Measurements from ENCODE around the gene DISC1. TPM values are rescaled to one million over a fixed set of nuclear protein-coding genes. Genes with fewer than 3 reads are reported as not detected.

DISC1 gene
- total RNA-seq, 1 donor from 2014 or later = 16.0 TPM

- intact Hi-C loops (cut with DNase I) = no loop called here
- Histone ChIP-seq H3K27me3 (no peaks in the 10 kb centered on the region), H3K27ac (no peak overlapping the region), H3K4me3 (no peak overlapping the region), H3K9me3 (no peaks in the 10 kb centered on the region), H3K4me1 (no peaks in the 10 kb centered on the region), H3K36me3 (no peaks in the 10 kb centered on the region)
- no peak for DNase-seq (ENCODE audit: low spot score in 2 of 2)
- no peak for TF ChIP-seq CTCF (IDR thresholded peaks at IDR 0.05)
These were observed 418.8 kb downstream of the DISC1 start for GRCh38 chr1:232045139-232045994.

- no peaks in the 10 kb centered on the region for H3K4me1 ChIP-seq
- intact Hi-C loops (cut with DNase I) = no loop called here
- TF ChIP-seq CTCF (IDR thresholded peaks at IDR 0.05) = no peak
- no peak for DNase-seq (ENCODE audit: low spot score in 2 of 2)
- no peaks in the 10 kb centered on the region for H3K36me3 ChIP-seq
- H3K4me3 ChIP-seq = no peak overlapping the region
- no peak overlapping the region for H3K27ac ChIP-seq
- no peaks in the 10 kb centered on the region for H3K9me3 ChIP-seq
- no peaks in the 10 kb centered on the region for H3K27me3 ChIP-seq
These were observed 420.1 kb downstream of the DISC1 start for GRCh38 chr1:232046451-232047306.

GRCh38 chr1:232047473-232047872 lies 420.9 kb downstream of the DISC1 start:
- Histone ChIP-seq H3K9me3 (no peaks in the 10 kb centered on the region), H3K27ac (no peak overlapping the region), H3K4me1 (no peaks in the 10 kb centered on the region), H3K36me3 (no peaks in the 10 kb centered on the region), H3K27me3 (no peaks in the 10 kb centered on the region), H3K4me3 (no peak overlapping the region)
- intact Hi-C loops (cut with DNase I) = no loop called here
- DNase-seq (ENCODE audit: low spot score in 2 of 2) = no peak
- TF ChIP-seq CTCF (IDR thresholded peaks at IDR 0.05) = no peak

GRCh38 chr1:232048481-232048880 lies 421.9 kb downstream of the DISC1 start:
- intact Hi-C loops (cut with DNase I) = no loop called here
- no peak for DNase-seq (ENCODE audit: low spot score in 2 of 2)
- Histone ChIP-seq H3K27me3 (no peaks in the 10 kb centered on the region), H3K9me3 (no peaks in the 10 kb centered on the region), H3K27ac (no peak overlapping the region), H3K4me3 (no peak overlapping the region), H3K4me1 (no peaks in the 10 kb centered on the region), H3K36me3 (no peaks in the 10 kb centered on the region)
- no peak for TF ChIP-seq CTCF (IDR thresholded peaks at IDR 0.05)

- no peak for DNase-seq (ENCODE audit: low spot score in 2 of 2)
- no peak for TF ChIP-seq CTCF (IDR thresholded peaks at IDR 0.05)
- intact Hi-C loops (cut with DNase I) = no loop called here
- no peaks in the 10 kb centered on the region for H3K36me3 ChIP-seq
- H3K4me3 ChIP-seq = no peak overlapping the region
- H3K4me1 ChIP-seq = no peaks in the 10 kb centered on the region
- no peaks in the 10 kb centered on the region for H3K27me3 ChIP-seq
- no peaks in the 10 kb centered on the region for H3K9me3 ChIP-seq
- no peak overlapping the region for H3K27ac ChIP-seq
These were observed 422.7 kb downstream of the DISC1 start for GRCh38 chr1:232049335-232049734.
